HepG2 (cell line): ENCODE data around the gene GCHFR. TPM values are rescaled to one million over a fixed set of nuclear protein-coding genes. Genes with fewer than 3 reads are reported as not detected.
A peak's percentile ranks its signal among the peaks of the same experiment; 100 is the strongest.

Source experiments
- DPF2 ChIP-seq: sonication (generic); formaldehyde crosslinking; IDR thresholded peaks from 2 replicates; pipeline ENCODE4 v1.4.0; 2020; ENCODE audit warnings: mild to moderate bottlenecking, low read depth, missing genetic modification reagents, borderline replicate concordance
- GTF3A ChIP-seq: sonication (generic); formaldehyde crosslinking; conservative IDR thresholded peaks from 2 replicates; pipeline ENCODE4 v1.4.0; 2020; ENCODE audit warnings: mild to moderate bottlenecking, missing genetic modification reagents
- IKZF4 ChIP-seq: sonication (generic); formaldehyde crosslinking; IDR thresholded peaks from 2 replicates; pipeline ENCODE4 v1.5.1; 2020; ENCODE audit warnings: borderline replicate concordance, mild to moderate bottlenecking, low read depth, missing genetic modification reagents; ENCODE audit errors: not compliant biosample characterization
- LCORL ChIP-seq, 2 experiments: fragments of 450-650 bp in 1 of 2; sonication (generic) in 1 of 2; formaldehyde crosslinking in 1 of 2; IDR thresholded peaks; 2 replicates each; pipeline versions ENCODE4 v1.5.0 to v1.6.1; 2017 to 2020; ENCODE audit warnings: antibody characterized with exemption in 1 of 2, missing genetic modification reagents in 1 of 2
- NKX3-1 ChIP-seq: sonication (generic); formaldehyde crosslinking; IDR thresholded peaks from 2 replicates; pipeline ENCODE4 v1.5.0; 2020; ENCODE audit warnings: missing genetic modification reagents
- PLRG1 ChIP-seq: fragments of 450-650 bp; conservative IDR thresholded peaks from 2 replicates; pipeline ENCODE4 v1.6.1; 2016
- TAF15 ChIP-seq: fragments of 200-400 bp; formaldehyde crosslinking; IDR thresholded peaks from one replicate; pipeline ENCODE4 v1.6.1; 2018; ENCODE audit warnings: mild to moderate bottlenecking, low read depth, low read length; ENCODE audit not compliant: poor library complexity, severe bottlenecking
- ZNF251 ChIP-seq: sonication (generic); formaldehyde crosslinking; IDR thresholded peaks from 2 replicates; pipeline ENCODE4 v1.9.0; 2021; ENCODE audit warnings: mild to moderate bottlenecking, missing genetic modification reagents
- ZNF569 ChIP-seq: sonication (generic); formaldehyde crosslinking; IDR thresholded peaks from 2 replicates; pipeline ENCODE4 v1.5.0; 2020; ENCODE audit warnings: mild to moderate bottlenecking, missing genetic modification reagents, moderate library complexity, borderline replicate concordance
- ZNF615 ChIP-seq: sonication (generic); formaldehyde crosslinking; IDR thresholded peaks from 2 replicates; pipeline ENCODE4 v1.5.0; 2020; ENCODE audit warnings: mild to moderate bottlenecking, missing genetic modification reagents, borderline replicate concordance
- ZNF616 ChIP-seq: sonication (generic); formaldehyde crosslinking; IDR thresholded peaks from 2 replicates; pipeline ENCODE4 v1.5.0; 2020; ENCODE audit warnings: low read depth, mild to moderate bottlenecking, missing genetic modification reagents
- polyA plus RNA-seq, 8 experiments: library from polyadenylated mRNA; depleted of rRNA in 3 of 8; stranded (reverse) in 7 of 8; unstranded in 1 of 8; fragments of >200 nt; fragmentation: Illumina TruSeq in 4 of 8; extraction: Trizol in 4 of 8; gene quantifications; 2 replicates each; pipeline versions ENCODE4 v1.2.1 to v1.2.3, GENCODE V29; 2011 to 2016; ENCODE audit warnings: low read depth in 4 of 8, missing spikeins in 1 of 8, mixed read lengths in 1 of 8; ENCODE audit not compliant: insufficient read depth in 1 of 8
- total RNA-seq, 5 experiments: library from RNA; depleted of rRNA; stranded (reverse); fragments of >200 nt; fragmentation: Illumina TruSeq; extraction: Trizol; gene quantifications; 2 replicates each; pipeline ENCODE4 v1.2.3, GENCODE V29; 2016; ENCODE audit warnings: low read depth in 1 of 5
- TF ChIP-seq, protein P1 (sequence below), 2 experiments: fragments of 450-650 bp in 1 of 2; sonication (generic) in 1 of 2; formaldehyde crosslinking in 1 of 2; IDR thresholded peaks; 2 replicates each; pipeline versions ENCODE4 v1.6.1 to v1.8.0; 2016 to 2022; ENCODE audit warnings: antibody characterized with exemption in 1 of 2, mild to moderate bottlenecking in 1 of 2, missing genetic modification reagents in 1 of 2
- TF ChIP-seq, protein P2 (sequence below): sonication (generic); formaldehyde crosslinking; IDR thresholded peaks from 2 replicates; pipeline ENCODE4 v1.5.1; 2020; ENCODE audit warnings: missing genetic modification reagents, mild to moderate bottlenecking, borderline replicate concordance
- TF ChIP-seq, protein P3 (sequence below): sonication (generic); formaldehyde crosslinking; IDR thresholded peaks from 2 replicates; pipeline ENCODE4 v1.5.0; 2020; ENCODE audit warnings: mild to moderate bottlenecking, missing genetic modification reagents

The GCHFR gene
- total and polyA plus RNA-seq, 2 of the 13 experiments (the other 11 are each of a cell fraction or from before 2014, with no cell fraction given): 51.5 to 92.4 TPM

DNA sequence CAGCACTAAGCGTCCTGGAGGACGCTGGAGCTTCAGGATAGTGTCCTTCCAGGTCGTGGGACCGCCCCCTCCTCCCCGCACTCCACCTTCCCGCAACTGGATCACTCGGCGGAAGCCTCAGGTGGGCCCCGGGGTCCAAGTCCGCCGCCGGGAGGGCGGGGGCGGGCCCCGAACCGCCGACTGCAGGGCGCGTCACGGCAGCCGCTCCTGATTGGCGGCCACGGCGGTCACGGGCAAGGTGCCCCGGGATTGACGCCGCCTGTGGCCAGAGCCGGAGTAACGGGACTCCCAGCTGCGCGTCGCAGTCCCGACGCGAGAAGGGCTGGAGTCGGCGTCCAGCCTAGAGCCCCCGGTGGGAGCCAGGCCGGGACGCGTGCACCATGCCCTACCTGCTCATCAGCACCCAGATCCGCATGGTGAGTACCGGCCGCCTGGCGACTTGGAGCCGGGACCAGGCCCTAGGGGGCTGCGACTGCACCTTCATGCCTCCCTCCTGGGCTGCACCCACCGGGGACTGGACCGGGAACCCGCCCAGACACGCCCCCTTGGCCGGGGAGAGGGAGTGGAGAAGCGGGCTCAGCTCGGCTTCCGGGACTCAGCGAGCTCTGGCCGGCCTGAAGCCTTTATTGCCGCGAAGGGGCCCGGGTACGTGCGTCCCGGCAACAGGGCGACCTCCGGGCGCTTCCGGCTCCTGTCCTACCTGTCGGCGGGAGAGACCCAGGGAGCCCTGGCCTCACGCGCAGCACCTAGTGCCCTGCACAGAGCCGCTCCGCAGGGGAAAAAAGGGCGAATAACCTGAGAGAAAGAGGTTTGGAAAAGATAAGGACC lies at the start of gene GCHFR (continued):
- TF ChIP-seq, protein P1, sequence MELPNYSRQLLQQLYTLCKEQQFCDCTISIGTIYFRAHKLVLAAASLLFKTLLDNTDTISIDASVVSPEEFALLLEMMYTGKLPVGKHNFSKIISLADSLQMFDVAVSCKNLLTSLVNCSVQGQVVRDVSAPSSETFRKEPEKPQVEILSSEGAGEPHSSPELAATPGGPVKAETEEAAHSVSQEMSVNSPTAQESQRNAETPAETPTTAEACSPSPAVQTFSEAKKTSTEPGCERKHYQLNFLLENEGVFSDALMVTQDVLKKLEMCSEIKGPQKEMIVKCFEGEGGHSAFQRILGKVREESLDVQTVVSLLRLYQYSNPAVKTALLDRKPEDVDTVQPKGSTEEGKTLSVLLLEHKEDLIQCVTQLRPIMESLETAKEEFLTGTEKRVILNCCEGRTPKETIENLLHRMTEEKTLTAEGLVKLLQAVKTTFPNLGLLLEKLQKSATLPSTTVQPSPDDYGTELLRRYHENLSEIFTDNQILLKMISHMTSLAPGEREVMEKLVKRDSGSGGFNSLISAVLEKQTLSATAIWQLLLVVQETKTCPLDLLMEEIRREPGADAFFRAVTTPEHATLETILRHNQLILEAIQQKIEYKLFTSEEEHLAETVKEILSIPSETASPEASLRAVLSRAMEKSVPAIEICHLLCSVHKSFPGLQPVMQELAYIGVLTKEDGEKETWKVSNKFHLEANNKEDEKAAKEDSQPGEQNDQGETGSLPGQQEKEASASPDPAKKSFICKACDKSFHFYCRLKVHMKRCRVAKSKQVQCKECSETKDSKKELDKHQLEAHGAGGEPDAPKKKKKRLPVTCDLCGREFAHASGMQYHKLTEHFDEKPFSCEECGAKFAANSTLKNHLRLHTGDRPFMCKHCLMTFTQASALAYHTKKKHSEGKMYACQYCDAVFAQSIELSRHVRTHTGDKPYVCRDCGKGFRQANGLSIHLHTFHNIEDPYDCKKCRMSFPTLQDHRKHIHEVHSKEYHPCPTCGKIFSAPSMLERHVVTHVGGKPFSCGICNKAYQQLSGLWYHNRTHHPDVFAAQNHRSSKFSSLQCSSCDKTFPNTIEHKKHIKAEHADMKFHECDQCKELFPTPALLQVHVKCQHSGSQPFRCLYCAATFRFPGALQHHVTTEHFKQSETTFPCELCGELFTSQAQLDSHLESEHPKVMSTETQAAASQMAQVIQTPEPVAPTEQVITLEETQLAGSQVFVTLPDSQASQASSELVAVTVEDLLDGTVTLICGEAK (IDR thresholded peaks at IDR 0.05): no peak
- TF ChIP-seq, protein P1 (CRISPR knock-in tag; IDR thresholded peaks at IDR 0.05): no peak
- TF ChIP-seq, protein P2, sequence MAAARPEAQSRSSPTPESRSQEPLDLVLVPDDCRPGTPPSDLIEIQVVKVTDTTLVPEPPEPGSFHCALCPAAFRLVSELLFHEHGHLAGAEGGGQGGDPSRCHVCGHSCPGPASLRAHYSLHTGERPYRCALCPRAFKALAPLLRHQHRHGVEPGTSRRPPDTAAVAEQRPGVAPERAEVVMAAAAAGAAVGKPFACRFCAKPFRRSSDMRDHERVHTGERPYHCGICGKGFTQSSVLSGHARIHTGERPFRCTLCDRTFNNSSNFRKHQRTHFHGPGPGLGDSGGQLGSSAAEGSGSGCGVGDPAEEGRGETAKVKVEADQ (CRISPR knock-in tag): no peak; the same call in 1 of the 2 replicates
- TF ChIP-seq ZNF615 (CRISPR knock-in tag) (peak; percentile 78; the same call in 1 of the 2 replicates), GTF3A (CRISPR knock-in tag) (0 out of 2 replicates have a peak, but pooled peaks have one; percentile 43), PLRG1 (no peak), ZNF569 (CRISPR knock-in tag) (0 out of 2 replicates have a peak, but pooled peaks have one; percentile 64), NKX3-1 (CRISPR knock-in tag) (peak; percentile 11; the same call in 1 of the 2 replicates), ZNF616 (CRISPR knock-in tag) (peak; percentile 62; the same call in 1 of the 2 replicates), DPF2 (CRISPR knock-in tag) (no peak), IKZF4 (CRISPR knock-in tag) (peak; percentile 69), TAF15 (peak; percentile 10), ZNF251 (CRISPR knock-in tag) (peak; percentile 35; the same call in 1 of the 2 replicates), LCORL (IDR thresholded peaks at IDR 0.05) (no peak), LCORL (CRISPR knock-in tag; IDR thresholded peaks at IDR 0.05) (peak; percentile 88)
- TF ChIP-seq, protein P3, sequence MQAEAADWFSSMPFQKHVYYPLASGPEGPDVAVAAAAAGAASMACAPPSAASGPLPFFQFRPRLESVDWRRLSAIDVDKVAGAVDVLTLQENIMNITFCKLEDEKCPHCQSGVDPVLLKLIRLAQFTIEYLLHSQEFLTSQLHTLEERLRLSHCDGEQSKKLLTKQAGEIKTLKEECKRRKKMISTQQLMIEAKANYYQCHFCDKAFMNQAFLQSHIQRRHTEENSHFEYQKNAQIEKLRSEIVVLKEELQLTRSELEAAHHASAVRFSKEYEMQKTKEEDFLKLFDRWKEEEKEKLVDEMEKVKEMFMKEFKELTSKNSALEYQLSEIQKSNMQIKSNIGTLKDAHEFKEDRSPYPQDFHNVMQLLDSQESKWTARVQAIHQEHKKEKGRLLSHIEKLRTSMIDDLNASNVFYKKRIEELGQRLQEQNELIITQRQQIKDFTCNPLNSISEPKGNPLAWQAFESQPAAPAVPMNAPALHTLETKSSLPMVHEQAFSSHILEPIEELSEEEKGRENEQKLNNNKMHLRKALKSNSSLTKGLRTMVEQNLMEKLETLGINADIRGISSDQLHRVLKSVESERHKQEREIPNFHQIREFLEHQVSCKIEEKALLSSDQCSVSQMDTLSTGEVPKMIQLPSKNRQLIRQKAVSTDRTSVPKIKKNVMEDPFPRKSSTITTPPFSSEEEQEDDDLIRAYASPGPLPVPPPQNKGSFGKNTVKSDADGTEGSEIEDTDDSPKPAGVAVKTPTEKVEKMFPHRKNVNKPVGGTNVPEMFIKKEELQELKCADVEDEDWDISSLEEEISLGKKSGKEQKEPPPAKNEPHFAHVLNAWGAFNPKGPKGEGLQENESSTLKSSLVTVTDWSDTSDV (CRISPR knock-in tag): peak; percentile 66; the same call in 1 of the 2 replicates
